ENCODE results near the gene WDR93.

The WDR93 gene

GRCh38 chr15:89652131-89652530, 38.5 kb upstream of the WDR93 start:
- Histone ChIP-seq H3K4me1 (ENCODE audit: insufficient read depth, low read length) (no peaks in the 10 kb centered on the region), H3K9ac (ENCODE audit: low read depth, low read length) (no peak overlapping the region), H3K27me3 (ENCODE audit: insufficient read depth, low read length) (no peaks in the 10 kb centered on the region), H3K36me3 (ENCODE audit: insufficient read depth, low read length) (peaks cover 12% of the 10 kb centered on the region; the same call in 1 of the 2 replicates), H3K27ac (ENCODE audit: low read depth, low read length) (no peak overlapping the region), H3K9me3 (ENCODE audit: insufficient read depth, low read depth, low read length) (no peaks in the 10 kb centered on the region), H3K4me3 (ENCODE audit: low read length) (no peak overlapping the region)
- 78% methylated on average over 7 of the region's 7 CpGs for WGBS

GRCh38 chr15:89652666-89653065, 37.9 kb upstream of the WDR93 start:
- H3K27me3 ChIP-seq (ENCODE audit: insufficient read depth, low read length): no peaks in the 10 kb centered on the region
- no peaks in the 10 kb centered on the region for H3K4me1 ChIP-seq (ENCODE audit: insufficient read depth, low read length)
- no peak overlapping the region for H3K9ac ChIP-seq (ENCODE audit: low read depth, low read length)
- H3K27ac ChIP-seq (ENCODE audit: low read depth, low read length): no peak overlapping the region
- peaks cover 12% of the 10 kb centered on the region; the same call in 1 of the 2 replicates for H3K36me3 ChIP-seq (ENCODE audit: insufficient read depth, low read length)
- WGBS: 86% methylated on average over 16 of the region's 16 CpGs
- no peaks in the 10 kb centered on the region for H3K9me3 ChIP-seq (ENCODE audit: insufficient read depth, low read depth, low read length)
- no peak overlapping the region for H3K4me3 ChIP-seq (ENCODE audit: low read length)

- no peak overlapping the region for H3K27ac ChIP-seq (ENCODE audit: low read depth, low read length)
- no peak overlapping the region for H3K9ac ChIP-seq (ENCODE audit: low read depth, low read length)
- 97% methylated on average over 2 of the region's 2 CpGs for WGBS
- peaks cover 12% of the 10 kb centered on the region; the same call in 1 of the 2 replicates for H3K36me3 ChIP-seq (ENCODE audit: insufficient read depth, low read length)
- H3K9me3 ChIP-seq (ENCODE audit: insufficient read depth, low read depth, low read length): no peaks in the 10 kb centered on the region
- H3K4me1 ChIP-seq (ENCODE audit: insufficient read depth, low read length): no peaks in the 10 kb centered on the region
- H3K4me3 ChIP-seq (ENCODE audit: low read length): no peak overlapping the region
- no peaks in the 10 kb centered on the region for H3K27me3 ChIP-seq (ENCODE audit: insufficient read depth, low read length)
These were observed 37.0 kb upstream of the WDR93 start for GRCh38 chr15:89653578-89653977.

- H3K4me1 ChIP-seq (ENCODE audit: insufficient read depth, low read length): no peaks in the 10 kb centered on the region
- peak overlapping the region; percentile 90 for H3K4me3 ChIP-seq (ENCODE audit: low read length)
- H3K36me3 ChIP-seq (ENCODE audit: insufficient read depth, low read length): peaks cover 12% of the 10 kb centered on the region; the same call in 1 of the 2 replicates
- H3K9ac ChIP-seq (ENCODE audit: low read depth, low read length): peak overlapping the region; percentile 81
- 37% methylated on average over 14 of the region's 14 CpGs for WGBS
- H3K27me3 ChIP-seq (ENCODE audit: insufficient read depth, low read length): peaks cover 3% of the 10 kb centered on the region; the same call in 1 of the 2 replicates
- no peak overlapping the region for H3K27ac ChIP-seq (ENCODE audit: low read depth, low read length)
- H3K9me3 ChIP-seq (ENCODE audit: insufficient read depth, low read depth, low read length): no peaks in the 10 kb centered on the region
These were observed 36.3 kb upstream of the WDR93 start for GRCh38 chr15:89654301-89654761.

GRCh38 chr15:89654847-89655805, 35.5 kb upstream of the WDR93 start, which contains the start of gene KIF7:
Gene KIF7, minus strand, starts transcription at chr15:89655467. Its CDS starts 2,537 bp downstream, at chr15:89652930.
- Histone ChIP-seq H3K4me3 (ENCODE audit: low read length) (peak within 1 kb of the TSS; percentile 90), H3K9me3 (ENCODE audit: insufficient read depth, low read depth, low read length) (no peaks in the 10 kb centered on the region), H3K27ac (ENCODE audit: low read depth, low read length) (no peak within 1 kb of the TSS), H3K36me3 (ENCODE audit: insufficient read depth, low read length) (peaks cover 6% of the 10 kb centered on the region; the same call in 1 of the 2 replicates), H3K9ac (ENCODE audit: low read depth, low read length) (peak within 1 kb of the TSS; percentile 81), H3K4me1 (ENCODE audit: insufficient read depth, low read length) (no peaks in the 10 kb centered on the region), H3K27me3 (ENCODE audit: insufficient read depth, low read length) (peaks cover 6% of the 10 kb centered on the region; the same call in 1 of the 2 replicates)
- 1% methylated on average over 87 of the region's 87 CpGs for WGBS

- H3K4me1 ChIP-seq (ENCODE audit: insufficient read depth, low read length): no peaks in the 10 kb centered on the region
- no peak overlapping the region for H3K9ac ChIP-seq (ENCODE audit: low read depth, low read length)
- H3K9me3 ChIP-seq (ENCODE audit: insufficient read depth, low read depth, low read length): no peaks in the 10 kb centered on the region
- peaks cover 10% of the 10 kb centered on the region; the same call in 1 of the 2 replicates for H3K27me3 ChIP-seq (ENCODE audit: insufficient read depth, low read length)
- H3K27ac ChIP-seq (ENCODE audit: low read depth, low read length): no peak overlapping the region
- peaks cover 5% of the 10 kb centered on the region; the same call in 1 of the 2 replicates for H3K36me3 ChIP-seq (ENCODE audit: insufficient read depth, low read length)
- H3K4me3 ChIP-seq (ENCODE audit: low read length): no peak overlapping the region
- 87% methylated on average over 7 of the region's 7 CpGs for WGBS
These were observed 34.3 kb upstream of the WDR93 start for GRCh38 chr15:89656116-89656815.

DNA sequence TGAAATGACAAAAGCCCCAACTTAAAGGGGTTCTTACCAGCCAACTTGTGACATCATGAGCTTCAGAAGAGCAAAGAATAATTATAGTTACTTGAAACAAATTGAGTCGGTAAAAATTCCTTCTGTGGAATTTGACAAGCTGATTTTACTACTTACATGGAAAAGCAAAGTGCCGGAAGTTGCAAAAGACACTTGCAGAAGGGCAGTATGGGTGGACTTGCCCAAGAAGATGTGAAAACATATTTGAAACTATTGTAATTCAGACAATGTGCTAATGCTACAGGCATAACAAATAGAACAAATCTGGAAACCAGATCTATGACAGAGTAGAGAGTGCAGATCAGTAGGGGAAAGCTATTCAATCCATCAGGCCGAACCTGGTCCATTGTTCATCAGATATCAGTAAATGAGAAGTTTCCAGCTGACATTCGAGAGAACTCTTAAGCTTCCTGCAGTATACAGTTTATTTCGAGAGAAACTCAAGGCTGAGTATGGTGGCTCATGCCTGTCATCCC, 32.9 kb upstream of the WDR93 start:
- 92% methylated on average over 5 of the region's 5 CpGs for WGBS
- H3K4me3 ChIP-seq (ENCODE audit: low read length): no peak overlapping the region
- H3K9ac ChIP-seq (ENCODE audit: low read depth, low read length): no peak overlapping the region
- H3K27me3 ChIP-seq (ENCODE audit: insufficient read depth, low read length): peaks cover 10% of the 10 kb centered on the region; the same call in 1 of the 2 replicates
- no peaks in the 10 kb centered on the region for H3K9me3 ChIP-seq (ENCODE audit: insufficient read depth, low read depth, low read length)
- no peaks in the 10 kb centered on the region for H3K4me1 ChIP-seq (ENCODE audit: insufficient read depth, low read length)
- H3K36me3 ChIP-seq (ENCODE audit: insufficient read depth, low read length): no peaks in the 10 kb centered on the region
- no peak overlapping the region for H3K27ac ChIP-seq (ENCODE audit: low read depth, low read length)

DNA sequence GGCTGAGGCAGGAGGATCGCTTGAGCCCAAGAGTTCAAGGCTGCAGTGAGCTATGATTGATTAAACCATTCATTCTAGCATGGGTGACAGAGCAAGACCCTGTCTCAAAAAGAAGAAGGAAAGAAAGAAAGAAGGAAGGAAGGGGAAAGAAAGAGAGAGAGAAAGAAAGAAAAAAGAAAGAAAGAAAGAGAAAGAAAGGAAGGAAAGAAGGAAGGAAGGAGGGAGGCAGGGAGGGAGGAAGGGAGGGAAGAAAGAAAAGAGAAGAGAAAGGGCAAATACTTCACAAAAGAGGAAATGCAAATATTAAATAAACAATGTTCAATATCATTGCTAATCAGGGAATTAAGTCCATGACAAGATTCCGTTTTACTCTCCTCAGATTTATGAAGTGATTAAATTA, 31.3 kb upstream of the WDR93 start:
- no peaks in the 10 kb centered on the region for H3K4me1 ChIP-seq (ENCODE audit: insufficient read depth, low read length)
- WGBS: 86% methylated on average over 2 of the region's 2 CpGs
- no peaks in the 10 kb centered on the region for H3K9me3 ChIP-seq (ENCODE audit: insufficient read depth, low read depth, low read length)
- H3K36me3 ChIP-seq (ENCODE audit: insufficient read depth, low read length): no peaks in the 10 kb centered on the region
- no peak overlapping the region for H3K27ac ChIP-seq (ENCODE audit: low read depth, low read length)
- H3K4me3 ChIP-seq (ENCODE audit: low read length): no peak overlapping the region
- peaks cover 14% of the 10 kb centered on the region for H3K27me3 ChIP-seq (ENCODE audit: insufficient read depth, low read length)
- no peak overlapping the region for H3K9ac ChIP-seq (ENCODE audit: low read depth, low read length)

GRCh38 chr15:89660556-89660955, 30.1 kb upstream of the WDR93 start:
- H3K4me3 ChIP-seq (ENCODE audit: low read length): no peak overlapping the region
- no peaks in the 10 kb centered on the region for H3K36me3 ChIP-seq (ENCODE audit: insufficient read depth, low read length)
- no peak overlapping the region for H3K27ac ChIP-seq (ENCODE audit: low read depth, low read length)
- peaks cover 4% of the 10 kb centered on the region for H3K4me1 ChIP-seq (ENCODE audit: insufficient read depth, low read length)
- WGBS: 94% methylated on average over 2 of the region's 2 CpGs
- no peak overlapping the region for H3K9ac ChIP-seq (ENCODE audit: low read depth, low read length)
- H3K9me3 ChIP-seq (ENCODE audit: insufficient read depth, low read depth, low read length): no peaks in the 10 kb centered on the region
- H3K27me3 ChIP-seq (ENCODE audit: insufficient read depth, low read length): peaks cover 26% of the 10 kb centered on the region

DNA sequence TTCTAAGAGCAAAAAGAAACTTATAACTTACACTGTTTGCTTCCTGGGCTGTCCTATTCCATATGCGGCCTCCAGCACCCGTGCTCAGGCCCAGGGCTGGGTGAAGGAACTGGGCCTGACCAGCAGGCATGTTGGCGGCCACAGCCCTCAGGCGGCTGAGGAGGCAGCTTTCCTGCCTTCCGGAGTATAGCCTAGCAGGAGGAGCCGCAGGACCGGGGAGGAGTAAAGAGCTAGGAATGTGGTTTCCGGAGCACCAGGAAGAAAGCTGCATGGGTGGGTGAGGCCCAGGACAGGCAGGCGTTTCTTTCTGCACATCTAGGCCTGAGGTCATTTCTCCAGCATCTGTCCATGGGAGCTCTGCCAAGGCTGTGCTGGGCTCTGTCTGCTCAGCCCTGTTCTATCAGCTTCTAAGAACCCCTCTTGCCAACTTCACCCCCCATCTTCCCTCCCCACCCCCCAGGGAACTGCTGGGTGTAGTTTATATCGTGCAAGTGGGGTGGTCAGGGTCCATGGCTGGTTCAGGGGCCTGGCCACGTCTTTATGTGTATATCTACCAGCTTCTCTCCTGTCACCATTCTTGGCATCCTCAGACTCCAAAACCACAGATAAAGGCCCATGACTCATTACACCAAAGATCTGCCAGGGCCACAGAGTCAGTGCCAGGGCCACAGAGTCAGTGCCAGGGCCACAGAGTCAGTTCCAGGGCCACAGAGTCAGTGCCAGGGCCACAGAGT, 27.6 kb upstream of the WDR93 start:
- no peak overlapping the region for H3K9ac ChIP-seq (ENCODE audit: low read depth, low read length)
- 68% methylated on average over 11 of the region's 11 CpGs for WGBS
- H3K27ac ChIP-seq (ENCODE audit: low read depth, low read length): no peak overlapping the region
- H3K36me3 ChIP-seq (ENCODE audit: insufficient read depth, low read length): no peaks in the 10 kb centered on the region
- no peak overlapping the region for H3K4me3 ChIP-seq (ENCODE audit: low read length)
- peaks cover 41% of the 10 kb centered on the region for H3K27me3 ChIP-seq (ENCODE audit: insufficient read depth, low read length)
- H3K9me3 ChIP-seq (ENCODE audit: insufficient read depth, low read depth, low read length): no peaks in the 10 kb centered on the region
- H3K4me1 ChIP-seq (ENCODE audit: insufficient read depth, low read length): peaks cover 7% of the 10 kb centered on the region
